ENCODE data around the gene UPK3B. TPM values are rescaled to one million over a fixed set of nuclear protein-coding genes. Genes with fewer than 3 reads are reported as not detected.

Gene UPK3B
- 0.99 TPM for total RNA-seq

DNA sequence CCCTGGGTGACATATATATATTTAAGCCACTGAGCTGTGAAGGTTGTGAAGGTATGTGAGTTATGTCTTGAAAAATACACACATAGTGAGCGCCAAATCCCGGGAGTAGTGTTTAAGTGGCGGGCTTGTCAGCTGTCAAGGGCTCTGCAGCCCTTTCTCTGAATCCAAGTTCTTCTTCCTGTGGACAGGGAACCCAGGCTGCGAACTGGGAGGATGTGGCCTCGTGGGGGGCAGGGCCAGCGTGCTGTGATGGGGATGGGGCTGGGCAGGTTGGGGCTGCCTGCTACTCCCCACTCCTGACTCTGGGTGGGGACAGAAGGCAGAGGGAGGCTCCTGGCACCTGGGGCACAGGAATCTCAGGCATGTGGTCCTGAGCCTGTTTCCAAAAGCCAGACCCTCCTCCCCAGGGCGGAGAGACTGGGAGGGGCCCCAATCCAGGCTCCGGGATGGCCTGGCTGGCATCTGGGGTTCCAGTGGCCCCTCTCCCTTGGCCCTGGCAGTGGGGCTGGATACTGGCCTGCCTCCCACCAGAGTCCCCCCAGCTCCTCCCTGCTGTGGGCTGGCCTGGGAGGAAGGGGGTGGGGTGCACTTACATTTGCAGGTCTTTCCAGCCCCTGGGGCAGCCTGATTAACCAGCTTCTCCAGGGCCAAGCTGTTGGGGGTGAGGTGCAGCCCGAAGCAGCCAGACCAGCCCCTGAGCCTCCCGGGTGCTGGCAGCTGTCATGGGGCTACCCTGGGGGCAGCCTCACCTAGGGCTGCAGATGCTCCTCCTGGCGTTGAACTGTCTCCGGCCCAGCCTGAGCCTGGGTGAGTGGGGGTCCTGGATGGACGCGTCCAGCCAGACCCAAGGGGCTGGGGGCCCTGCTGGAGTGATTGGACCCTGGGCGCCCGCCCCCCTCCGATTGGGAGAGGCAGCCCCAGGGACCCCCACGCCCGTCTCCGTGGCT, at the start of gene UPK3B:
UPK3B (plus strand) TSS at position 622 of the 947 bp plus-strand sequence; CDS start at position 723, 101 bp downstream.

DNA sequence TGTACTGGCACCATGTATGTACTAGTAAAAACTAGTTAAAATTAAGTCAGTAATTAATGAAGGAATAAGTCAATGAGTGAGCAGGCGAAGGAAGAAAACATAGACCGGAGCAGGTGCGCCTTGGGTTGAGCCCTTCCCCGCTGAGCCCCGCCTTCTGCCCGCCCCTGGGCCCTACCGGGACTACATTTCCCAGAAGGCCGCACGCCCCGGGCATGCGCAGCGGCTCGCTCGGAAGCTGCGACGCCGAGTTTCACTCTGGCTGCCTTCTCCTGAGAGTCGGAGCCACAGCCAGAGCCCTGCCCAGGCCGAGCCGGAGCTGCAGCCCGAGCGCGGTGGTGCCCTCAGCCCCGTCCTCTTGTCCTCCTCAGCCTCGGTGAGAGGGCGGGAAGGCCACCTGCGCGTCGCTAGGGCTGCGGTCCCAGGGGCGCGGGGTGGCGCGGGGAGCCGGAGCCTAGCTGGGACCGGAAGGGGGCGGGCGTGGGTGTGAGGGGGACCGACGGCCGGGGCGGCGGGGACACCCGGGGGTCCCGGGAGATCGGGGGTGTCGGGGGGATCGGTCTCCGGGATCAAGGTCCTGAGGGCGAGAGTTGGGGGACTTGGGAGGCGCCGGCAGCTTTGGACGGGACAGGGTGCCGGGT, 48.8 kb upstream of the UPK3B start, which contains the start of gene DTX2:
DTX2 (plus strand) TSS at position 246 of the 638 bp plus-strand sequence. CDS start 18,801 bp downstream, outside the sequence.

DNA sequence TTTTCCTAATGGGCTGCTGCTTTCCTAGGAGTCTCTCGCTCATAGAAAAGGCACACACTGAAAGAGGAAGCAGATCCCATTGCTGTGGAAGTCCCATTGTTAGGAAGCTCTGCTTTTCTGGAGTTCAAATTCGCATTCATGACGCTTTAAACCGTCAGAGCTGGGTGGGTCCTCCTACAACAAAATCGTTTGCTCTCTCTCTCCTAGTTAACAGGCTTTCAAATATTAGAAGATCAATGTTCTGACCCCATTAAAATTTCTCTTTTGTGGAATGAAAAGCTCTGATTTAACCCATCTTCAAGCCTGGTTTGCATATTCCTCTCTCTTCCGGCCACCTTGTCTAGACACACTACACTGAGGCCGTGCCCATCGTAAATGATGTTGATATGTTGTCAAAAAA, 32.8 kb downstream of the UPK3B start, which contains the start of gene SPDYE16:
SPDYE16 (minus strand) TSS at position 101 of the 400 bp plus-strand sequence. CDS start 1,838 bp downstream, outside the sequence.

Other genes with a start within 250 kb of the UPK3B start
- 70.6 TPM for gene HSPB1, start 207.9 kb upstream of the UPK3B start, total RNA-seq
- 122 TPM for gene YWHAG, start 151.6 kb upstream of the UPK3B start, total RNA-seq
- gene SSC4D, start 100.9 kb upstream of the UPK3B start, total RNA-seq: 1.5 TPM
- gene ZP3, start 85.6 kb upstream of the UPK3B start, total RNA-seq: 0.82 TPM
- 11.1 TPM for gene DTX2, start 48.8 kb upstream of the UPK3B start, total RNA-seq
- gene SPDYE16, start 32.7 kb downstream of the UPK3B start, total RNA-seq: 1.2 TPM
- gene POMZP3, start 116.7 kb downstream of the UPK3B start, total RNA-seq: 6.3 TPM

Measured in camera-type eye (tissue), 1 donor.